Large intestine (tissue), 3 donors: ENCODE results near the gene ZNF415. TPM values are rescaled to one million over a fixed set of nuclear protein-coding genes. Genes with fewer than 3 reads are reported as not detected.

ENCODE experiments used
- DNase-seq, 2 donors: peaks; one replicate each; pipeline versions ENCODE4 v3.0.0 to v3.0.0-alpha.2; 2013
- H3K27ac ChIP-seq: one replicate; pipeline ENCODE4 v1.5.1; 2013; ENCODE audit warnings: low read length
- H3K27me3 ChIP-seq: 2 replicates; pipeline ENCODE4 v1.6.1; 2013; ENCODE audit warnings: low read length; ENCODE audit not compliant: control insufficient read depth, insufficient read depth
- H3K36me3 ChIP-seq: 2 replicates; pipeline ENCODE4 v1.6.1; 2013; ENCODE audit warnings: low read length; ENCODE audit not compliant: control insufficient read depth, insufficient read depth
- H3K4me1 ChIP-seq: one replicate; pipeline ENCODE4 v1.6.1; 2013; ENCODE audit warnings: low read length; ENCODE audit not compliant: control insufficient read depth, insufficient read depth
- H3K4me3 ChIP-seq: one replicate; pipeline ENCODE4 v1.5.1; 2013; ENCODE audit warnings: low read length
- H3K9me3 ChIP-seq: one replicate; pipeline ENCODE4 v1.6.1; 2013; ENCODE audit warnings: mild to moderate bottlenecking, low read depth, low read length, moderate library complexity; ENCODE audit not compliant: control insufficient read depth
- WGBS: methylation state at CpG from one replicate; pipeline ENCODE4 v1.1.5; 2013; ENCODE audit warnings: low lambda C conversion rate; ENCODE audit not compliant: insufficient coverage; 5-methylcytosine and 5-hydroxymethylcytosine counted together
- polyA plus RNA-seq: library from polyadenylated mRNA; unstranded; fragments of 120-200 nt; gene quantifications from one replicate; pipeline ENCODE4 v1.2.1, GENCODE V29; 2013

The ZNF415 gene
- polyA plus RNA-seq, 1 donor, result 38.0 TPM

DNA sequence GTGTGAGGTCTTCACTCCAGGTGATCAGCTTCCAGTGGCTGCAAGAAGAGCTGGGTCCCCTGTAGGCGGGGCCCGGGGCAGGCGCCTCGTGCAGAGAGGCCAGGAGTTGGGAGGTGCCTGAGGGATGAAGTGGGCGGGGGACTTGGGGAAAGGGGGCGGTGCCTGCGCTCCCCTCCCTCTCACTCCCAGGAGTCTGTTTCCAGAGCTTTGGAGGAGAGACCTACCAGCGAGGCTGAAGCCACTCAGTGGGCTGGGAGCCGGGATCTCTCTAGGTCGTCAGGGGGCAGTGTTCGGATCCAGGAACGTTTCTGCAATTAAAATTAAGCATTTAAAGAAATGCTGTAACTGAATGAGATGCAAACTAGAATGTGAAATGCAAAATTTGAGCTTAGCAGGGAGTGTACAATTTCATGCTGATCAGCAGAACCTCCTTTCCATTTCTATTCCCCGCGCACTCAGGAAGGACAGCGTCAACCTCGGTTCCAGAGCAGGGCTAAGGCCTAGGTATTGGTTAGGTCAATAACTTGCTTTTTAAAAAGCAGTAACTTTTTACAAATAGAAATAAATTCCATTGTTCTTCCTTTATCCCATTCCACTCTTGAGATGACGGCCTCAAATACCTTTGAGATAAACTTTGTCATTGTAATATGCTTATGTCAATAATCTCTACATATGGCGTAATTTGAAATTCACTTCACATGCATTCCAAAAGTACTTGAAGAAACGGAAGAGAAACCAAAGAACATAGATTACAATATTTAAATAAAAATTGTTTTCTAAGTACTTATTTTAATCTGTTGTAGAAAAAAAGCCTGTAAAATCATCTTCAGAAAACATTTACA lies 41.1 kb downstream of the ZNF415 start:
- H3K4me3 ChIP-seq, result no peak overlapping the region
- H3K4me1 ChIP-seq, result peaks cover 46% of the 10 kb centered on the region
- no peak for DNase-seq
- H3K36me3 ChIP-seq, result peaks cover 66% of the 10 kb centered on the region
- H3K27ac ChIP-seq, result no peak overlapping the region
- WGBS, result 62% methylated on average over 2 of the region's 19 CpGs
- H3K27me3 ChIP-seq, result no peaks in the 10 kb centered on the region
- H3K9me3 ChIP-seq, result no peaks in the 10 kb centered on the region

DNA sequence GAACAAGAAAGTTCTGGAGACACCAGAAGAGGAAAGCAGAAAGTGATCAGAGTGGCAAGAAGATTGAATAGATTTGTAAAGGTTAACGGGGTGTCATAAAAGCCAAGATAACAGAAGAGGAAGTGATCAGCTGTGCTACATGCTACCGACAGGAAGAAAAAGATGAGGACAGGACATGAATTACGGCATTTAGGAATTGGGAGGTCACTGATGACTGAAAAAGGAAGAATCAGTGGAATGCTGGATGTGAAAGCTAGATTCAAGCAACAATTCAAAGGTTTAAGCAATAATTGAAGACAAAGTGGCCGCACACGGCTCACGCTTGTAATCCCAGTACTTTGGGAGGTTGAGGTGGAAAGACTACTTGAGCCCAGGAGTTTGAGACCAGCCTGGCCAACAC lies 44.6 kb downstream of the ZNF415 start:
- WGBS, result 28% methylated on average over 4 of the region's 6 CpGs
- Histone ChIP-seq H3K27ac (peak overlapping the region; percentile 53), H3K9me3 (no peaks in the 10 kb centered on the region), H3K27me3 (no peaks in the 10 kb centered on the region), H3K4me1 (peaks cover 29% of the 10 kb centered on the region), H3K4me3 (no peak overlapping the region), H3K36me3 (peaks cover 85% of the 10 kb centered on the region)
- peak in 1 of 2 donors; percentile 43 for DNase-seq

- Histone ChIP-seq H3K36me3 (peaks cover 92% of the 10 kb centered on the region), H3K4me1 (peaks cover 29% of the 10 kb centered on the region), H3K9me3 (no peaks in the 10 kb centered on the region), H3K27me3 (no peaks in the 10 kb centered on the region), H3K4me3 (no peak overlapping the region), H3K27ac (no peak overlapping the region)
- no CpG with 5 or more reads among the region's 5 CpGs for WGBS
- no peak for DNase-seq
Observed at GRCh38 chr19:53086949-53087348, 45.8 kb downstream of the ZNF415 start.

- Histone ChIP-seq H3K4me3 (no peak overlapping the region), H3K27ac (no peak overlapping the region), H3K27me3 (no peaks in the 10 kb centered on the region), H3K36me3 (peaks cover 81% of the 10 kb centered on the region), H3K4me1 (peaks cover 25% of the 10 kb centered on the region), H3K9me3 (no peaks in the 10 kb centered on the region)
- no peak for DNase-seq
- no CpG with 5 or more reads among the region's 7 CpGs for WGBS
Observed at GRCh38 chr19:53085496-53085895, 47.2 kb downstream of the ZNF415 start.

GRCh38 chr19:53082929-53083328 lies 49.8 kb downstream of the ZNF415 start:
- peaks cover 68% of the 10 kb centered on the region for H3K36me3 ChIP-seq

GRCh38 chr19:53079313-53079924 lies 53.3 kb downstream of the ZNF415 start:
- peaks cover 61% of the 10 kb centered on the region for H3K36me3 ChIP-seq

More at GRCh38 chr19:53082929-53083328, 49.8 kb downstream of the ZNF415 start:
- DNase-seq, result no peak
- H3K4me3 ChIP-seq, result no peak overlapping the region
- H3K27ac ChIP-seq, result no peak overlapping the region
- no peaks in the 10 kb centered on the region for H3K9me3 ChIP-seq
- peaks cover 2% of the 10 kb centered on the region for H3K4me1 ChIP-seq
- H3K27me3 ChIP-seq, result no peaks in the 10 kb centered on the region
- WGBS, result no CpG with 5 or more reads among the region's 3 CpGs

GRCh38 chr19:53078668-53079067 lies 54.0 kb downstream of the ZNF415 start:
- H3K27ac ChIP-seq, result no peak overlapping the region
- no peaks in the 10 kb centered on the region for H3K27me3 ChIP-seq
- no peak overlapping the region for H3K4me3 ChIP-seq
- DNase-seq, result no peak
- no peaks in the 10 kb centered on the region for H3K4me1 ChIP-seq
- peaks cover 8% of the 10 kb centered on the region for H3K9me3 ChIP-seq
- H3K36me3 ChIP-seq, result peaks cover 60% of the 10 kb centered on the region
- WGBS, result 100% methylated on average over 1 of the region's 1 CpG

More at GRCh38 chr19:53079313-53079924, 53.3 kb downstream of the ZNF415 start:
- Histone ChIP-seq H3K4me3 (no peak overlapping the region), H3K27ac (no peak overlapping the region), H3K27me3 (no peaks in the 10 kb centered on the region), H3K9me3 (peaks cover 5% of the 10 kb centered on the region), H3K4me1 (no peaks in the 10 kb centered on the region)
- no peak for DNase-seq
- WGBS, result 100% methylated on average over 1 of the region's 8 CpGs

GRCh38 chr19:53076984-53077383 lies 55.7 kb downstream of the ZNF415 start:
- peak in 1 of 2 donors; percentile 62 for DNase-seq
- Histone ChIP-seq H3K4me3 (no peak overlapping the region), H3K36me3 (peaks cover 60% of the 10 kb centered on the region), H3K9me3 (peaks cover 21% of the 10 kb centered on the region), H3K4me1 (no peaks in the 10 kb centered on the region), H3K27ac (no peak overlapping the region), H3K27me3 (no peaks in the 10 kb centered on the region)
- no CpG with 5 or more reads among the region's 10 CpGs for WGBS

DNA sequence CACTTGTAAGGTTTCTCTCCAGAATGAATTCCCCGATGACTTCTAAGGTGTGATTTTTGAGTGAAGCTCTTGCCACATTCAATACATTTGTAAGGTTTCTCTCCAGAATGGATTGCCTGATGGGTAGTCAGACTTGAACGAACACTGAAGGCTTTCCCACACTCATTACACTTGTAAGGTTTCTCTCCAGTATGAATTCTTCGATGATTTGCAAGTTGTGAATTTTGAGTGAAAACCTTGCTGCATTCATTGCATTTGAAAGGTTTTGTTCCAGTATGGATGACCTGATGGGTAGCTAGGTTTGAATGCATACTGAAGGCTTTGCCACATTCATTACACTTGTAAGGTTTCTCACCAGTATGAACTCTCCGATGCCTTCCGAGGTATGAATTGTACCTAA lies 63.9 kb downstream of the ZNF415 start:
- H3K36me3 ChIP-seq, result peaks cover 72% of the 10 kb centered on the region
- no peak overlapping the region for H3K4me3 ChIP-seq
- H3K27ac ChIP-seq, result no peak overlapping the region
- no peak for DNase-seq
- 83% methylated on average over 2 of the region's 5 CpGs for WGBS
- H3K9me3 ChIP-seq, result peaks cover 64% of the 10 kb centered on the region
- no peaks in the 10 kb centered on the region for H3K27me3 ChIP-seq
- no peaks in the 10 kb centered on the region for H3K4me1 ChIP-seq

DNA sequence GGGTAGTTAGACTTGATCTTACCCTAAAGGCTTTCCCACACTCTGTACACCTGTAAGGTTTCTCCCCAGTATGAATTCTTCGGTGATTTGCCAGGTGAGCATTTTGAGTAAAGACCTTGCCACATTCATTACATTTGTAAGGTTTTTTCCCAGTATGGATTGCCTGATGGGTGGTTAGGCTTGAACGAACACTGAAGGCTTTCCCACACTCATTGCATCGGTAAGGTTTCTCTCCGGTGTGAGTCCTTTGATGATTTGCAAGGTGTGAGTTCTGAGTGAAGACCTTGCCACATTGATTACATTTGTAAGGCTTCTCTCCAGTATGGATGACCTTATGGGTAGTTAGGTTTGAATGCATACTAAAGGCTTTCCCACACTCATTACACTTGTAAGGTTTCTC lies 64.5 kb downstream of the ZNF415 start:
- 100% methylated on average over 1 of the region's 4 CpGs for WGBS
- no peak for DNase-seq
- no peak overlapping the region for H3K4me3 ChIP-seq
- peaks cover 65% of the 10 kb centered on the region for H3K36me3 ChIP-seq
- H3K27me3 ChIP-seq, result no peaks in the 10 kb centered on the region
- no peak overlapping the region for H3K27ac ChIP-seq
- peaks cover 64% of the 10 kb centered on the region for H3K9me3 ChIP-seq
- H3K4me1 ChIP-seq, result no peaks in the 10 kb centered on the region
